Right lobe of liver (tissue), 4 donors: ENCODE results near the gene YWHAH.

Source experiments
- CTCF ChIP-seq, 4 donors: fragments of 200-600 bp in 3 of 4; fragments of 450-650 bp in 1 of 4; IDR thresholded peaks; one replicate each; pipeline versions ENCODE4 v1.5.1 to v1.8.0; 2016 to 2022; ENCODE audit warnings: antibody characterized with exemption in 4 of 4, mild to moderate bottlenecking in 2 of 4
- POLR2A ChIP-seq: fragments of 450-650 bp; IDR thresholded peaks from one replicate; pipeline ENCODE4 v1.6.1; 2017; ENCODE audit warnings: antibody characterized with exemption, mild to moderate bottlenecking
- donor health status: DM: no; HTN: no; CAD: no.
- donor health status: DM: no; HTN: no; CAD: no.
- donor health status: DM: no; HTN: yes; CAD: no.

GRCh38 chr22:31906569-31906968 is 37.8 kb upstream of the YWHAH start:
- TF ChIP-seq CTCF (IDR thresholded peaks at IDR 0.05): no peak
- no peak for TF ChIP-seq POLR2A
